Uterus (tissue), 2 donors: ENCODE data around the gene SGK2.
"Not testable (repeated sequence)": the region's sequence is repeated elsewhere in the genome, so short reads cannot be mapped to it uniquely, and the experiment has no call there.

Experiments used
- POLR2A ChIP-seq, 2 donors: fragments of 450-650 bp; IDR thresholded peaks; one replicate each; pipeline ENCODE4 v1.6.1; 2016; ENCODE audit warnings: antibody characterized with exemption in 2 of 2, mild to moderate bottlenecking in 1 of 2, moderate library complexity in 1 of 2
- TF ChIP-seq, protein P1 (sequence below), 4 experiments: fragments of 200-600 bp in 2 of 4; fragments of 450-650 bp in 2 of 4; sonication (generic) in 2 of 4; IDR thresholded peaks; one replicate each; pipeline ENCODE4 v1.5.1; 2016 to 2019; ENCODE audit warnings: antibody characterized with exemption in 4 of 4, mild to moderate bottlenecking in 2 of 4, moderate library complexity in 1 of 4

DNA sequence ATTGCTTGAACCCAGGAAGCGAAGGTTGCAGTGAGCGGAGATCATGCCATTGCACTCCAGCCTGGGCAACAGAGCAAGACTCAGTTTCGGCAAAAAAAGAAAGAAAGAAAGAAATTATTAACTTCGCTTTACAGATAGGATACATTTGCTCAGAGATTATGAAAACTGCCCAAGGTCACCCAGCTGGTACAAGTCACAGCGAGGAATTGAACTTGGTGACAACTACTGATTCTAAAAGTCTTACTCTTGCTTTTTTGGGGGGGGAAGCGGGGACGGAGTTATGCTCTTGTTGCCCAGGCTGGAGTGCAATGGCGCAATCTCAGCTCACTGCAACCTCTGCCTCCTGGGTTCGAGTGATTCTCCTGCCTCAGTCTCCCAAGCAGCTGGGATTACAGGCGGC lies 29.7 kb downstream of the SGK2 start:
- TF ChIP-seq, protein P1, sequence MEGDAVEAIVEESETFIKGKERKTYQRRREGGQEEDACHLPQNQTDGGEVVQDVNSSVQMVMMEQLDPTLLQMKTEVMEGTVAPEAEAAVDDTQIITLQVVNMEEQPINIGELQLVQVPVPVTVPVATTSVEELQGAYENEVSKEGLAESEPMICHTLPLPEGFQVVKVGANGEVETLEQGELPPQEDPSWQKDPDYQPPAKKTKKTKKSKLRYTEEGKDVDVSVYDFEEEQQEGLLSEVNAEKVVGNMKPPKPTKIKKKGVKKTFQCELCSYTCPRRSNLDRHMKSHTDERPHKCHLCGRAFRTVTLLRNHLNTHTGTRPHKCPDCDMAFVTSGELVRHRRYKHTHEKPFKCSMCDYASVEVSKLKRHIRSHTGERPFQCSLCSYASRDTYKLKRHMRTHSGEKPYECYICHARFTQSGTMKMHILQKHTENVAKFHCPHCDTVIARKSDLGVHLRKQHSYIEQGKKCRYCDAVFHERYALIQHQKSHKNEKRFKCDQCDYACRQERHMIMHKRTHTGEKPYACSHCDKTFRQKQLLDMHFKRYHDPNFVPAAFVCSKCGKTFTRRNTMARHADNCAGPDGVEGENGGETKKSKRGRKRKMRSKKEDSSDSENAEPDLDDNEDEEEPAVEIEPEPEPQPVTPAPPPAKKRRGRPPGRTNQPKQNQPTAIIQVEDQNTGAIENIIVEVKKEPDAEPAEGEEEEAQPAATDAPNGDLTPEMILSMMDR (IDR thresholded peaks at IDR 0.05): not testable (repeated sequence)
- not testable (repeated sequence) for TF ChIP-seq POLR2A (IDR thresholded peaks at IDR 0.05)
